ENCODE data around the gene HMGA1. TPM values are rescaled to one million over a fixed set of nuclear protein-coding genes. Genes with fewer than 3 reads are reported as not detected.

HMGA1 gene
- total RNA-seq, 4 donors from 2014 or later, result 33.3 to 48.5 (median 41.9) TPM

DNA sequence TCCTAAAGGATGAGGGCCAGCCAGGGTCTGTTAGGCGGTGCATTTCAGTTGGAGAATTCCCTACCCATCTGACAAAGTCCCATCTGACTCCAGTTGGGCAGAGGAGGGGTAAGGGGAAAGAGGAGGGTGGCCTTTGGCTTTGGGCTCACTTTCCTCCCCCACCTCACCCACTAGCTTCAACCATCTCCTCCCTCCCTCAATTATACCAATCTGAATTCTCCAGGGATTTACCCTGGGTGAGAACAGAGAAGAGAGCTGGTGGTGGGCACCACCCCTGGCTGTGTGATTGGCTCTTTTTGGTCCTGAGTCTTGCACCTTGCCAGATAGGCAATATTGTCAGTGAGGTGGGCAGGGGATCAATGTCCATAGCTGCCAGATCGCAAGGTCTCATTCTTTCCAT lies 3.2 kb downstream of the HMGA1 start:
- Histone ChIP-seq H3K27ac (no peak overlapping the region), H3K4me1 (peaks cover 14 to 43% of the 10 kb centered on the region in 2 donors), H3K4me3 (replicated peaks in 1 of 3) (no peak overlapping the region), H3K27me3 (no peaks in the 10 kb centered on the region), H3K36me3 (no peaks in the 10 kb centered on the region), H3K9me3 (no peaks in the 10 kb centered on the region)
- intact Hi-C loops (cut with DNase I), result no loop called here
- DNase-seq, result no peak
- TF ChIP-seq, protein P1, sequence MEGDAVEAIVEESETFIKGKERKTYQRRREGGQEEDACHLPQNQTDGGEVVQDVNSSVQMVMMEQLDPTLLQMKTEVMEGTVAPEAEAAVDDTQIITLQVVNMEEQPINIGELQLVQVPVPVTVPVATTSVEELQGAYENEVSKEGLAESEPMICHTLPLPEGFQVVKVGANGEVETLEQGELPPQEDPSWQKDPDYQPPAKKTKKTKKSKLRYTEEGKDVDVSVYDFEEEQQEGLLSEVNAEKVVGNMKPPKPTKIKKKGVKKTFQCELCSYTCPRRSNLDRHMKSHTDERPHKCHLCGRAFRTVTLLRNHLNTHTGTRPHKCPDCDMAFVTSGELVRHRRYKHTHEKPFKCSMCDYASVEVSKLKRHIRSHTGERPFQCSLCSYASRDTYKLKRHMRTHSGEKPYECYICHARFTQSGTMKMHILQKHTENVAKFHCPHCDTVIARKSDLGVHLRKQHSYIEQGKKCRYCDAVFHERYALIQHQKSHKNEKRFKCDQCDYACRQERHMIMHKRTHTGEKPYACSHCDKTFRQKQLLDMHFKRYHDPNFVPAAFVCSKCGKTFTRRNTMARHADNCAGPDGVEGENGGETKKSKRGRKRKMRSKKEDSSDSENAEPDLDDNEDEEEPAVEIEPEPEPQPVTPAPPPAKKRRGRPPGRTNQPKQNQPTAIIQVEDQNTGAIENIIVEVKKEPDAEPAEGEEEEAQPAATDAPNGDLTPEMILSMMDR (IDR thresholded peaks at IDR 0.05), result no peak
- TF ChIP-seq POLR2A (IDR thresholded peaks at IDR 0.05), result no peak
- 94 to 98% methylated on average over 2 of the region's 2 CpGs for WGBS, 2 donors

DNA sequence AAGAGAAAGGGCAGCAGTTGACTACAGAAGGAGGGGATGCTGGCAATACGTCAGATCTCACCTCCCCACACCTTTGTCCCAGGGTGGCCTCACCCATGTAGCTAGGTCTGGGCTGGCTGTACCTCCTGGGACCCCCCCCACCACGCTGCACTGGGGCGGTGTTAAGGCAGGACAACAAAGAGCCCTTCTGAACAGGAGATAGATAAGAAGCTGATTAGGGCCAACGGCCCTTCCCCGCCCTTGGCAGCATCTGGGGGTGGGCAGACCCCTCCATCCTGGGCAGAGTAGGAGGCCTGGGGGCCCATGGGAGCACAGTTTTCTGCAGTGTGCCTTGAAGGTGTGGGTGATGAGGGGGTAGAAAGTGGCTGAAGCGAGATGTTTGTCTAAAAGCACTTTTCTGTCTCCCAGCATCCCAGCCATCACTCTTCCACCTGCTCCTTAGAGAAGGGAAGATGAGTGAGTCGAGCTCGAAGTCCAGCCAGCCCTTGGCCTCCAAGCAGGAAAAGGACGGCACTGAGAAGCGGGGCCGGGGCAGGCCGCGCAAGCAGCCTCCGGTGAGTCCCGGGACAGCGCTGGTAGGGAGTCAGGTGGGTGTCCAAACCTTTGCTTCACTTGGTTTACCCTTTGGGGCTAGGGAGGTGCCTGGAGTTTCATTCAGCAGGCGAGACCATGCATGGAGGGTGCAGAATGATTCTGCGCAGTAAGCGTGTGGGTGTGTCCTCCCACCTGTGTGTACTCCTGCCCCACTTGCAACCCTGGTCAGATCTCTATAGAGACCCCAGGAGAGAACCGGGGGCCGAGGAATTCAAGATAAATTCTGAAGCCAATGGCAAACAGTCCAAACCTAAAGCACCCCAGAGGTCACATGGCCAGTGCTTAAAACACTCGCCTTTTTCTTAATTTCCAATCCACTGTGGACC lies 3.9 kb downstream of the HMGA1 start:
- H3K27ac ChIP-seq, result no peak overlapping the region
- no peak overlapping the region for H3K4me3 ChIP-seq (replicated peaks in 1 of 3)
- no peak for TF ChIP-seq POLR2A (IDR thresholded peaks at IDR 0.05)
- TF ChIP-seq, protein P1 (IDR thresholded peaks at IDR 0.05), result no peak
- H3K27me3 ChIP-seq, result no peaks in the 10 kb centered on the region
- WGBS, 2 donors, result 92 to 93% methylated on average over 16 to 22 of the region's 22 CpGs
- no peaks in the 10 kb centered on the region for H3K9me3 ChIP-seq
- intact Hi-C loops (cut with DNase I), result no loop called here
- H3K4me1 ChIP-seq, result peaks cover 14 to 38% of the 10 kb centered on the region in 2 donors
- DNase-seq, result no peak
- no peaks in the 10 kb centered on the region for H3K36me3 ChIP-seq

DNA sequence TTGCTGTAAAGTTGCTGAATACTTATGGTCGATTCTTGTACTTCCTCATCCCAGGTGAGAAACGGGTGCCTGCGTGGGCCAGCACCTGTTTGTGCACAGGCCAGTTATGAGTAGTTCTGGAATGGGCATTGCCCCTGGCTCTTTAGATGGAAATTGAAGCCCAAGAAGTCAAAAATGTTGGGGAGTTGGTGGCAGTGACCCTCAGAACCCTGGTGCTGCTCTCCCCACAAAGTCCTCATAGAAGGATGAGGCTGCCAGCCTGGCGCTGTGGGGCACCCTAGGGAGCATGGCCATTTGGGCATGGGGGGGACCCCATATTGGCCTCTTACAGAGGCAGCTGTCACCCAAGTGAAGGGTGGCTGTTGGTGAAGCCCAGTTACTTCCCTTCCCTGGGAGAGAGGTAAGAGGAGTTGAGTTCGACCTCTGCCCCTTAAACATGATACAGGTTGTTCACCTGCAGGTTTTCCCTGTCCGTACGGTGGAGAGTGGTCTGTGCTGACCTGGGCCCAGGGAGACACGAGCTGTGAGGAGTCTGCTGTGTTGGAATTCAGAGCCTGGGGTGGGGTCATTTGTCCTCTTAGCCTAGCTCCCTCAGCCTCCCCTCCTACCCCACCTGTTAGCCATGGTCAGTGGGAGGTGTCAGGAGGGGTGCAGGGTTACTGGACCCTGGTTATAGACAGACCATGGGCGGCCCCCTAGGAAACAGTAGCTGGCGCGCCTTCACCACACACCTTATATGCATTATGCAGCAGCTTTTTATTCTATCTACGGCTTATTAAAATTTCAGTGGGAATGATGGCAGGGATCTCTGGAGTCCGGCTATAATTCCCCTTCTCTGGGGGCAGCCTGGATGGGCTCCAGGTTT lies 4.9 kb downstream of the HMGA1 start:
- Histone ChIP-seq H3K36me3 (no peaks in the 10 kb centered on the region), H3K27ac (no peak overlapping the region), H3K4me3 (replicated peaks in 1 of 3) (no peak overlapping the region), H3K9me3 (no peaks in the 10 kb centered on the region), H3K27me3 (no peaks in the 10 kb centered on the region), H3K4me1 (peaks cover 6 to 29% of the 10 kb centered on the region in 2 donors)
- intact Hi-C loops (cut with DNase I), result no loop called here
- WGBS, 2 donors, result 94% methylated on average over 10 to 13 of the region's 13 CpGs
- TF ChIP-seq, protein P1 (IDR thresholded peaks at IDR 0.05), result no peak
- TF ChIP-seq POLR2A (IDR thresholded peaks at IDR 0.05), result no peak
- no peak for DNase-seq

DNA sequence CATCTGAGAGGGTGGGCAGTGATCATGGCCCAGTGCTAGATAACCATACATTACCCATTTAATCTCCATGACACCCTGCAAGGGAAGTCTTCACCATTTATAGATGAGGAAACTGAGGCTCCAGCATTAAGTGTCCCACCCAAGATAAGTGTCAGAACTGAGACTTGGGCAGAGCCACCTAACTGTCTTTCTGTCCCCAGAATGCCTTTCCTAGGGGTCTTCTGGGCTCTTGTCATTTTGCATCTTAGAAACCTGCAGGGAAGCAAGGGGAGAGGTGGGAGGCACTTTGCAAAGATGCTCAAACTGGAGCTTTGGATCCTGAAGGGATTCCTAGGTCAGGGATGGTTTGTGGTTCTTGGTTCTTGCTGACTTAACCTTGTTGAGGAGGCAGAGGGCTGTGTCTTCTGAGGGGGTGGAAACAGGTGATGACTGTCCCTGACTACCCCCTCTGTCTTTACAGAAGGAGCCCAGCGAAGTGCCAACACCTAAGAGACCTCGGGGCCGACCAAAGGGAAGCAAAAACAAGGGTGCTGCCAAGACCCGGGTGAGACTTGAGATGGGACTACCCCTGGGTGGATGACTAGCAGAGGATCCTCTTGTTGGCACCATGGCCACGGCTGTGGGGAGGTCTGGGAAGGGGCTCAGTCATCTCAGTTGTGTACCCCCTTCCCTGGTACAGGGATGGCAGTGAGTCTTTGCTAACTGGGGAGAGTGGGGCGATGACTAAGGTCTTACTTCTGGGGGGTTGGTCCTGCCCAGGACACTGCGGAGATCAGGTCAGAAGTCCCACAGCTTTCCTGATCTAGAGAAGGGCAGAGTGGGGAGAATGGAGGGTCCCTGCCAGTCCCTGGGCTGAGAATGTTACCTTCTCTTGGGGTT lies 5.8 kb downstream of the HMGA1 start:
- 92 to 94% methylated on average over 7 of the region's 7 CpGs for WGBS, 2 donors
- TF ChIP-seq, protein P1 (IDR thresholded peaks at IDR 0.05), result no peak
- TF ChIP-seq POLR2A (IDR thresholded peaks at IDR 0.05), result no peak

More for the DNA sequence above, 5.8 kb downstream of the HMGA1 start:
- H3K9me3 ChIP-seq, result no peaks in the 10 kb centered on the region
- peaks cover 6 to 29% of the 10 kb centered on the region in 2 donors for H3K4me1 ChIP-seq
- no peaks in the 10 kb centered on the region for H3K36me3 ChIP-seq
- H3K4me3 ChIP-seq (replicated peaks in 1 of 3), result no peak overlapping the region
- no peaks in the 10 kb centered on the region for H3K27me3 ChIP-seq
- no peak overlapping the region for H3K27ac ChIP-seq
- DNase-seq, result no peak
- intact Hi-C loops (cut with DNase I), result no loop called here

Measured in thyroid gland (tissue), 4 donors.